Choroid plexus epithelial cell (primary cell): ENCODE measurements around the gene AGPAT3.

ENCODE experiments used
- DNase-seq: peaks from one replicate; pipeline ENCODE4 v3.0.0-alpha.2; 2010; ENCODE audit warnings: low read depth
- H3K4me3 ChIP-seq: 2 replicates; pipeline ENCODE4 v1.5.1; 2011; ENCODE audit warnings: low read depth, mild to moderate bottlenecking, control low read depth, low read length, moderate library complexity
- CTCF ChIP-seq: conservative IDR thresholded peaks from 2 replicates; pipeline ENCODE4 v1.5.1; 2011; ENCODE audit warnings: low read depth, mild to moderate bottlenecking, control low read depth, inconsistent platforms, low read length, moderate library complexity

AGPAT3 gene

GRCh38 chr21:43900690-43901089 lies 35.7 kb downstream of the AGPAT3 start:
- TF ChIP-seq CTCF: no peak
- DNase-seq: no peak

GRCh38 chr21:43902441-43902840 lies 37.4 kb downstream of the AGPAT3 start:
- no peak for DNase-seq
- H3K4me3 ChIP-seq: no peak overlapping the region
- TF ChIP-seq CTCF: no peak

More at GRCh38 chr21:43900690-43901089, 35.7 kb downstream of the AGPAT3 start:
- H3K4me3 ChIP-seq: no peak overlapping the region

- no peak for DNase-seq
- TF ChIP-seq CTCF: no peak
- H3K4me3 ChIP-seq: no peak overlapping the region
These were observed 38.5 kb downstream of the AGPAT3 start for GRCh38 chr21:43903451-43904091.

- TF ChIP-seq CTCF: no peak
- no peak for DNase-seq
- H3K4me3 ChIP-seq: no peak overlapping the region
These were observed 39.3 kb downstream of the AGPAT3 start for GRCh38 chr21:43904331-43904781.

GRCh38 chr21:43905726-43906455 lies 40.9 kb downstream of the AGPAT3 start:
- H3K4me3 ChIP-seq: no peak overlapping the region
- TF ChIP-seq CTCF: no peak
- DNase-seq: no peak

- TF ChIP-seq CTCF: no peak
- no peak for DNase-seq
- H3K4me3 ChIP-seq: no peak overlapping the region
These were observed 41.8 kb downstream of the AGPAT3 start for GRCh38 chr21:43906585-43907370.
